SK-N-MC (cell line): Measurements from ENCODE around the gene UBXN11.
"Not testable (repeated sequence)": the region's sequence is repeated elsewhere in the genome, so short reads cannot be mapped to it uniquely, and the experiment has no call there.

ENCODE experiments used
- DNase-seq: peaks from one replicate; pipeline ENCODE4 v3.0.0-alpha.2; 2011; ENCODE audit warnings: low read depth, low spot score
- H3K27ac ChIP-seq: fragments of 200-600 bp; sonication (generic); 2 replicates; pipeline ENCODE4 v1.5.1; 2016; ENCODE audit warnings: mixed run types
- H3K36me3 ChIP-seq: fragments of 200-600 bp; sonication (generic); 2 replicates; pipeline ENCODE4 v1.6.1; 2017; ENCODE audit warnings: antibody characterized with exemption, low read length, mixed read lengths; ENCODE audit not compliant: insufficient read depth
- H3K4me3 ChIP-seq: fragments of 200-600 bp; sonication (generic); 2 replicates; pipeline ENCODE4 v1.5.1; 2016
- H3K9ac ChIP-seq: fragments of 200-600 bp; sonication (generic); 2 replicates; pipeline ENCODE4 v1.8.0; 2017; ENCODE audit warnings: mixed run types, mixed read lengths; ENCODE audit not compliant: insufficient read length
- H3K9me3 ChIP-seq: fragments of 200-600 bp; sonication (generic); 2 replicates; pipeline ENCODE4 v1.6.1; 2017; ENCODE audit warnings: low read depth, mild to moderate bottlenecking, antibody characterized with exemption, low read length, moderate library complexity, mixed read lengths
- EZH2 ChIP-seq: fragments of 200-600 bp; sonication (generic); IDR thresholded peaks from one replicate; pipeline ENCODE4 v1.6.1; 2017; ENCODE audit warnings: antibody characterized with exemption
- FOXP2 ChIP-seq: optimal IDR thresholded peaks from 2 replicates; pipeline ENCODE3; 2011; ENCODE audit warnings: mild to moderate bottlenecking, moderate library complexity; ENCODE audit not compliant: insufficient read depth; ENCODE audit errors: extremely low read length, control extremely low read depth
- POLR2AphosphoS5 ChIP-seq: IDR thresholded peaks from 2 replicates; pipeline ENCODE4 v1.6.1; 2012; ENCODE audit warnings: mild to moderate bottlenecking, low read depth, low read length, borderline replicate concordance

Gene UBXN11

DNA sequence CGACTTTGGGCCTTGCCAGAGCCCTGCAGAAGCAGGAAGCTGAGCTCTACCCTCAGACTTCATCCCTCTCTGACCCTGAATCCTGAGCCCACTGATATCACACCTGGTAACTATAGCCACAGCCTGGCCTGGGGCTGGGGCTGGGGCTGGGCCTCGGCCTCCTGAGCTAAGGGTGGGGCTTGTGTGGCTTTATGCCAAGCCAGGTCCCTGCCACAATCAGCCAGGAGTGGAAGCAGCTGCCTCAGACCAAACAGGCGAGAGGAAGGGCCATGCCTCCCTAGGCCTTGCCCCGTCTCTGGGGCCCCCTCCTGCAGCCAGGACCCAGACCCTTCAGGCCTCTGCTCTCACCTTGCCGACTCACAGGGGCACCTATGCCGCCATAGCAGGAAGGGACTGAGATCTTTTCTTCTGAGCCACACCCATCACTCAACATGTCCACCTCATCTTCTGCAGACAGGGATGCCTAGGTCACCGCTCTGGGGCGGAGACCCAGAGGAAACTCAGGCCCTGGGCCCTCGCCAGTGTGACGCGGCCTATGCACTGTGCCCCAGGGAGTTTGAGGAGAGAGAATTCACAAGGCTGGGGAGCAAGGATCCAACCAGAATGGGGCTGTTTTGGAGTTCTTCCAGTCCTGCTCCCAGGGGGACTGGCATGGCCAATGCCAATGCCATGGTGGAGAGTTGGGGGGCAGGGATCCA, 5.7 kb downstream of the UBXN11 start:
- Histone ChIP-seq H3K9ac (no peak overlapping the region), H3K27ac (no peak overlapping the region), H3K36me3 (no peaks in the 10 kb centered on the region), H3K9me3 (no peaks in the 10 kb centered on the region), H3K4me3 (no peak overlapping the region)
- no peak for DNase-seq
- TF ChIP-seq EZH2 (no peak), POLR2AphosphoS5 (no peak), FOXP2 (no peak)

DNA sequence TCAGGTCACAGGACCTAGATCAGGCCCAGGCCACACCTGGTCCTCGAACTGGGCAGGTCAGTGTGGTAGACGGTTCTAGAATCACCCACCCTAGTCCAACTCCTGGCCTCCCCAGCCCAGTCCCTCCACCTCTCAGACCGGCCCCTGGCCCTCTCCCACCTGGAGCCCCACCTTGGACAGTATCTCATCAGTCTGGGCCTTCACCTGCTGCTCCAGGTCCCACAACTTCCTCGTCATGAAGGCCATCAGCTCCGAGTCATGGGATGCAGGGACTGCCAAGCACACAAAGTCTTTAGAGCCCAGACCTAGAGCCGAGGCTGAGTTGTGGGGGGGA, 8.7 kb downstream of the UBXN11 start:
- Histone ChIP-seq H3K4me3 (no peak overlapping the region), H3K27ac (no peak overlapping the region), H3K9me3 (no peaks in the 10 kb centered on the region), H3K36me3 (no peaks in the 10 kb centered on the region), H3K9ac (no peak overlapping the region)
- TF ChIP-seq FOXP2 (no peak), EZH2 (no peak), POLR2AphosphoS5 (no peak)
- no peak for DNase-seq

DNA sequence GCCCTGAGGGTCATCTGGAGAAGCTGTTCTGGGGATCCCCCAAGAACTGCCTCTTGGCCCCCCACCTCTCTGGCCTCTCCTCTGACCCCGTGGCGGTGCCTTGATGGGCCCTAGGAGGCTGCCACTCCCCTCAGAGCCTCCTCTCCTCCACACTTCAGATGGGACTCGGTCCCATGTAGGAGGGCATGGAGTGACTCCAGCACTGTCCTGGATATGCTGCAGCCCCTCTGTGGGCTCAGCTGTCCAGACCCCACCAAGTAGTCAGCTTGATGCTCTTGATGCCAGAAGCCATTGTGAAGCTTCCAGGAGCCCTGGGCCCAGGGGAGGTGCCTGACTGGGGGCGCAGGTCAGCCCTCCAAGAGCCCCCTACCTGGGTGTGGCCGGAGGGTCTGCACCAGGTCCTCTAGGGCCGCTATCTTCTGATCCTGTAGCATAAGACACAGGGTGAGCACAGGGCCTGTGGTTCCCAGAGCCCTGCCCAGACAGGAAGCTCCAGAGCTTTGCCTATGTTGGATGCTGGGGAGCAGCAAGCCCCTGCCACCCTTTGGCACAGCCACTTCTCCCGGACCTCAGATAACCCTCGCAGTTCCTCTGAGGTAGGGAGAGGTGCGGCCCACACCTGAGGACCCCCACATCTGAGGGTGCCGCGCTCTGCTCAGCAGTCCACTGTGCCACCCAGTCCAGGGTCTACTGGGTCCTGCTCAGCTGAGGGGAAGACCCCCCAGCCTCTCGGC, 9.2 kb downstream of the UBXN11 start:
- Histone ChIP-seq H3K4me3 (no peak overlapping the region), H3K9ac (no peak overlapping the region), H3K27ac (no peak overlapping the region), H3K36me3 (no peaks in the 10 kb centered on the region), H3K9me3 (no peaks in the 10 kb centered on the region)
- no peak for TF ChIP-seq FOXP2
- no peak for DNase-seq

DNA sequence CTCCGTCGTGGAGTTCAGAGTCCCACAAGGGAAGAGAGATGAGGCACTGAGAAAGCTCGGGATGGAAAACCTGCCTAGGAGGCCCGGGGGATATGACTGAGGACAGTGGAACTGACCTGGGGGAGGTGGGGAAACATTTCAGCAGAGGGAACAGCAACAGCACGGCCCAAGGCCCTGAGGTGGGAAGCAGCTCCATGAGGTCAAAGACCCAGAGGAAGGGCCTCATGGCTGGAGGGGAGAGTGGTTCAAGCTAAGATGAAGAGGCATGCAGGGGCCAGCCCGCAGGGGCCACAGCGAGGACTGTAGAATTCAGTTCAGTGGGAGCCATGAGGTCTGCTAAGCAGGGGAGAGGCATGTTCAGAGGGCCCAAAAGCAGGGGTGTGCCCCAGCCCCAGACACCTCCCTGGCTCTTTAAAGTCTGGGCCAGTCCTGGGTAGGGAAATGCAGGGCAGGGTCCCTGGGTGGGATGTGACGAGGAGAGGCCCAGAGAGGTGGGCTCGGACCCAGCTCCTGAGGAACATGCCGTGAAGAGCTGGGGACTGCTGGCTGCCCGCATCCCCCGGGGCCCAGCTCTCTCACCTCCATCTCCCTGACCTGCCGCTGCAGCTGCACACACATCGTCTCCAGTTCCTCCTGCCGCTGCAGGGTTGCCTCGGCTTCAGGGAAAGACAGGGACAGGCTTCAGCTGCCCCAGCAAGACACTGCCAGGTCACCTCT, 9.9 kb downstream of the UBXN11 start:
- H3K9ac ChIP-seq, result no peak overlapping the region
- H3K36me3 ChIP-seq, result no peaks in the 10 kb centered on the region
- no peak overlapping the region for H3K4me3 ChIP-seq
- H3K9me3 ChIP-seq, result no peaks in the 10 kb centered on the region
- TF ChIP-seq FOXP2 (no peak), POLR2AphosphoS5 (no peak), EZH2 (no peak)
- DNase-seq, result no peak
- H3K27ac ChIP-seq, result no peak overlapping the region

DNA sequence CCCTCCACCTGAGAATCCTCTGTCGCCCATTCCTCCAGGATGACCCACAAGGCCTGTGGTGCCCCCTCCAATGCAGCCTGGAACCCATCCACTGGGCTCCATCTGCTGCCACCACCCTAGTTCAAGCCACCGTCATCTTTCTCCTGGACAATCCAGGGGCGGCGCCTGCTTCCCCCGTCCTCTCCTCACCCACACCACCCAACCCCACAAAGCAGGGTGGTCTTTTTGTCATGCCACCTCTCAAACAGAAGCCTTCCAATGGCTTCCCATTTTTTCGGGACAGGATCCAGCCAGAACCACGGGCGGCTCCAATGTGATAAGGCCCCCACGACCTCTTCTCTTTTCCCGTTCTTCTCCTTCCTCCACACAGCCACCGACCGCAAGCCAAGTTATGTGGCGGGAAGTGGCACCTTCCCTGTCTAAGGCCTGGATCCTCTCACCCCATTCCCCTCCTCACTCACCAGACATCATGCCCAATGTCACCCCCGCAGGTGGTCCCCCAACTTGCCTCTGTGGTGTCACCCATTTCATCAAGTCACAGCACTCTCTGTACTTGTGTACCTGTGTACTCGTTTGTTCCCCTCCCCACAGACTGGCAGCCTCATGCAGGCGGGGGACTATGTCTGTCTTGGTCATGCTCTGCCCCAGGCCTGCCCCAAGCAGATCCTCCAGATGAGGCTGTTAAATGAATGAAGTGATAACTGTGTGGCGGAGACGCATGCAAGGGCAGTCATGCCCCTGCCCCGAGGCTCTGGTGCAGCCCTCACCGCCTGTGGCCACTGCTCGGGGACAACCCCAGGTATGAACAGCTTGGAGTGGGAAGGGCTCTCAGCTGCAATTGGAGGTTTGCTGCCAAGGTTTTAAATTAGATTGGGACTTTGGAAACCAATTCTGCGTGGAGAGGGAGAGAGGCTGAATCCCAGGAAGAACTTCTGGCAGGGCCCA, 11.0 kb downstream of the UBXN11 start:
- Histone ChIP-seq H3K36me3 (no peaks in the 10 kb centered on the region), H3K4me3 (no peak overlapping the region), H3K9ac (no peak overlapping the region), H3K27ac (no peak overlapping the region), H3K9me3 (no peaks in the 10 kb centered on the region)
- no peak for TF ChIP-seq EZH2
- no peak for TF ChIP-seq POLR2AphosphoS5
- TF ChIP-seq FOXP2, result no peak
- no peak for DNase-seq

DNA sequence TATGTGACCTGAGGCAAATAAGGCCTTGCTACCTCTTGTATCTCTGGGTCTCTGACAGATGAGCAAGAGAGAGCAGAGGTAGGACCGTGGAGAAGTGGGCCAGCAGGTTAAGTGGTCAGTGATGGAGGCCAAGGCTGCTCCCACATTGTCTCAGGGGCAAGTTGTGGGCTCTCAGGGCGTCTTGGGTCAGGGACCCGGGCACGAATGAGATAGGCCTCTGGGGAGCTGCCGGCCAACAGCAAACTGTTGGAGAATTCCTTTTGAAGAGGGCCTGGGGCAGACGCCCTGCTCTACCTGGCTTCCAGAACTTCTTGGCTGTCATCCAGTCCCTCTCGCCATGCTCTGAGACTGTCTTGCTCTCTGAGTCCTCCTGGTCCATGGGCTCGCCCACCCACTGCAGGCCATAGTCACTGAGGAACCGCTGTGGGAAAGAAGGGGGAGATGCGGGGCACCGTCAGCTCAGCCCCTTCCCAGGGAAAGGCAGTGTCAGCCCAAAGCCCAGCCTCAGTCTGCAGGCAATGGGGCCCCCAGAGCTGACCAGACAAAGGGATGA, 12.4 kb downstream of the UBXN11 start:
- DNase-seq, result no peak
- no peak overlapping the region for H3K4me3 ChIP-seq
- TF ChIP-seq POLR2AphosphoS5 (no peak), EZH2 (no peak)
- no peaks in the 10 kb centered on the region for H3K9me3 ChIP-seq
- no peak overlapping the region for H3K27ac ChIP-seq
- H3K36me3 ChIP-seq, result no peaks in the 10 kb centered on the region
- H3K9ac ChIP-seq, result no peak overlapping the region

DNA sequence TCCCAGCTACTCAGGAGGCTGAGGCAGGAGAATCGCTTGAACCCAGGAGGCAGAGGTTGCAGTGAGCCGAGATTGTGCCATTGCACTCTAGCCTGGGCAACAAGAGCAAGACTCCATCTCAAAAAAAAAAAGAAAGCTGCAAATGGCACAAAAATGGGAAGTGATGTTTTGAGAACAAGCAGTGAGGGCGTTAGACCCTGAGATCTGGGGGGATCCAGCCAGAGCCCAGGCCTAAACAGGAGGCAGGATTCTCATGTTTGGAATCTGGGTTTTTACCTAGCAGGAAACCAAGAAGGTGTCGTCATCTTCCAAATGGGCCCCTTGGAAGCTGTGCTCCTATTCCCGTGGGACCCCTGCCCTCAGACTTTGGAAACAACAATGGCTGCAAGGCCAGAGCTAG, 13.7 kb downstream of the UBXN11 start:
- not testable (repeated sequence) for H3K9ac ChIP-seq, H3K4me3 ChIP-seq, H3K27ac ChIP-seq, H3K36me3 ChIP-seq, DNase-seq, H3K9me3 ChIP-seq

DNA sequence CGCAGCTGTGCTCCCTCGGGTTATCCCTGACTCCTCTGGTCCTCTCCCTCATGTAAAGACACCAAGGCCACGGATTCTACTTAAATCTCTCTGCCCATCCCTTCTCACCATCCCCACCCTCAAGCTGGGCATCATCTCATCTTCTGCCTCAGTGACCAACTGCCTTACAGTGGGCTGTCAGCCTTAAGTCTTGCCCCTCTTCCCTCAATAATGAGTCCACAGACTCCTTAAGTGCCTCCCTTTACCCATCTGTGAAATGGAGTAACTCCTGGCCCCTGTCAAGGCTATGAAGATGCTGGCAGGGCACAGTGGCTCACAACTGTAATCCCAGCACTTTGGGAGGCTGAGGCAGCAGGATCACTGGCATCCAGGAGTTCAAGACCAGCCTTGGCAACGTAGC, 14.5 kb downstream of the UBXN11 start:
- TF ChIP-seq FOXP2, result no peak
- no peak for TF ChIP-seq EZH2
- H3K27ac ChIP-seq, result no peak overlapping the region

More for the DNA sequence above, 14.5 kb downstream of the UBXN11 start:
- Histone ChIP-seq H3K36me3 (no peaks in the 10 kb centered on the region), H3K4me3 (no peak overlapping the region), H3K9ac (no peak overlapping the region), H3K9me3 (no peaks in the 10 kb centered on the region)
- DNase-seq, result no peak
